ENCODE results near the gene TUBGCP6. TPM values are rescaled to one million over a fixed set of nuclear protein-coding genes. Genes with fewer than 3 reads are reported as not detected.

TUBGCP6 gene
- total RNA-seq, result 10 to 100 TPM; 19.1 to 52.2 (median 40.7) TPM

GRCh38 chr22:50244420-50245213, at the start of gene TUBGCP6:
TUBGCP6 (minus strand) TSS chr22:50245023; CDS start chr22:50244459, 564 bp downstream.
- intact Hi-C loops (cut with DNase I; ENCODE audit: low total_unique reads), result no loop called here
- Histone ChIP-seq H3K4me3 (peak within 1 kb of the TSS; percentile 67 to 87), H3K4me1 (peaks cover 3 to 41% of the 10 kb centered on the region in 2 donors), H3K9me3 (no peaks in the 10 kb centered on the region), H3K27me3 (no peaks in the 10 kb centered on the region), H3K27ac (peak within 1 kb of the TSS; percentile 77 to 93), H3K36me3 (no peaks in the 10 kb centered on the region)
- DNase-seq, result peak; percentile 94
- TF ChIP-seq POLR2A (IDR thresholded peaks at IDR 0.05), result peak; percentile 24 to 86
- peak in 3 of 4 experiments; percentile 19 to 44 (median 23) for TF ChIP-seq CTCF (IDR thresholded peaks at IDR 0.05)

- Histone ChIP-seq H3K9me3 (no peaks in the 10 kb centered on the region), H3K27ac (peak overlapping the region; percentile 78 to 79), H3K4me3 (no peak overlapping the region), H3K4me1 (peaks cover 12 to 51% of the 10 kb centered on the region in 2 donors), H3K36me3 (no peaks in the 10 kb centered on the region), H3K27me3 (no peaks in the 10 kb centered on the region)
- TF ChIP-seq POLR2A (IDR thresholded peaks at IDR 0.05), result no peak
- TF ChIP-seq CTCF (IDR thresholded peaks at IDR 0.05), result no peak
- intact Hi-C loops (cut with DNase I; ENCODE audit: low total_unique reads), result no loop called here
- DNase-seq, result no peak
Observed at GRCh38 chr22:50294319-50294656, 49.5 kb upstream of the TUBGCP6 start.

GRCh38 chr22:50293441-50294318, 48.9 kb upstream of the TUBGCP6 start:
- H3K27ac ChIP-seq, result peak overlapping the region; percentile 78 to 79
- H3K9me3 ChIP-seq, result no peaks in the 10 kb centered on the region
- DNase-seq, result peak in 1 of 2 donors; percentile 67
- intact Hi-C loops (cut with DNase I; ENCODE audit: low total_unique reads), result no loop called here
- peak overlapping the region; percentile 8 to 11 for H3K4me3 ChIP-seq
- TF ChIP-seq POLR2A (IDR thresholded peaks at IDR 0.05) (peak in 1 of 2 donors; percentile 17), CTCF (IDR thresholded peaks at IDR 0.05) (no peak)
- no peaks in the 10 kb centered on the region for H3K36me3 ChIP-seq
- no peaks in the 10 kb centered on the region for H3K27me3 ChIP-seq
- peaks cover 12 to 51% of the 10 kb centered on the region in 2 donors for H3K4me1 ChIP-seq

- no peak for TF ChIP-seq CTCF (IDR thresholded peaks at IDR 0.05)
- TF ChIP-seq POLR2A (IDR thresholded peaks at IDR 0.05), result no peak
- intact Hi-C loops (cut with DNase I; ENCODE audit: low total_unique reads), result no loop called here
Observed at GRCh38 chr22:50292643-50293440, 48.0 kb upstream of the TUBGCP6 start.

More at GRCh38 chr22:50292643-50293440, 48.0 kb upstream of the TUBGCP6 start:
- Histone ChIP-seq H3K27me3 (no peaks in the 10 kb centered on the region), H3K9me3 (no peaks in the 10 kb centered on the region), H3K27ac (peak overlapping the region; percentile 78 to 79), H3K4me3 (peak overlapping the region; percentile 8 to 11), H3K36me3 (no peaks in the 10 kb centered on the region), H3K4me1 (peaks cover 12 to 49% of the 10 kb centered on the region in 2 donors)
- no peak for DNase-seq
